Testis (tissue), 2 donors: Measurements from ENCODE around the gene AXIN1.
"Not testable (repeated sequence)": the region's sequence is repeated elsewhere in the genome, so short reads cannot be mapped to it uniquely, and the experiment has no call there.

Experiments
- POLR2A ChIP-seq: fragments of 450-650 bp; IDR thresholded peaks from one replicate; pipeline ENCODE4 v1.6.1; 2017; ENCODE audit warnings: antibody characterized with exemption, mild to moderate bottlenecking, moderate library complexity
- TF ChIP-seq, protein P1 (sequence below), 3 experiments: fragments of 450-650 bp in 2 of 3; fragments of 200-600 bp in 1 of 3; sonication (generic) in 1 of 3; IDR thresholded peaks; one replicate each; pipeline ENCODE4 v1.5.1; 2016 to 2019; ENCODE audit warnings: antibody characterized with exemption in 3 of 3, mild to moderate bottlenecking in 2 of 3, moderate library complexity in 1 of 3

DNA sequence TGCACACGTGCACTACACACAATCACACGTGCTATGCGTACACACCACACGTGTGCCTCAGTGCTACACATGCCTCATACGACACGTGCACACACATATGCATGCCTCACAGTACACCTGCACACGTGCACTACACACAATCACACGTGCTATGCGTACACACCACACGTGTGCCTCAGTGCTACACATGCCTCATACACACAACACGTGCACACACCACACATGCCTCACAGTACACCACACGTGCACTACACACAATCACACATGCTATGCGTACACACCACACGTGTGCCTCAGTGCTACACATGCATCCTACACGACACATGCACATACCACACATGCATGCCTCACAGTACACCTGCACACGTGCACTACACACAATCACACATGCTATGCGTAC, 85.0 kb downstream of the AXIN1 start:
- TF ChIP-seq POLR2A, result not testable (repeated sequence)
- TF ChIP-seq, protein P1, sequence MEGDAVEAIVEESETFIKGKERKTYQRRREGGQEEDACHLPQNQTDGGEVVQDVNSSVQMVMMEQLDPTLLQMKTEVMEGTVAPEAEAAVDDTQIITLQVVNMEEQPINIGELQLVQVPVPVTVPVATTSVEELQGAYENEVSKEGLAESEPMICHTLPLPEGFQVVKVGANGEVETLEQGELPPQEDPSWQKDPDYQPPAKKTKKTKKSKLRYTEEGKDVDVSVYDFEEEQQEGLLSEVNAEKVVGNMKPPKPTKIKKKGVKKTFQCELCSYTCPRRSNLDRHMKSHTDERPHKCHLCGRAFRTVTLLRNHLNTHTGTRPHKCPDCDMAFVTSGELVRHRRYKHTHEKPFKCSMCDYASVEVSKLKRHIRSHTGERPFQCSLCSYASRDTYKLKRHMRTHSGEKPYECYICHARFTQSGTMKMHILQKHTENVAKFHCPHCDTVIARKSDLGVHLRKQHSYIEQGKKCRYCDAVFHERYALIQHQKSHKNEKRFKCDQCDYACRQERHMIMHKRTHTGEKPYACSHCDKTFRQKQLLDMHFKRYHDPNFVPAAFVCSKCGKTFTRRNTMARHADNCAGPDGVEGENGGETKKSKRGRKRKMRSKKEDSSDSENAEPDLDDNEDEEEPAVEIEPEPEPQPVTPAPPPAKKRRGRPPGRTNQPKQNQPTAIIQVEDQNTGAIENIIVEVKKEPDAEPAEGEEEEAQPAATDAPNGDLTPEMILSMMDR (IDR thresholded peaks at IDR 0.05), result not testable (repeated sequence)
